HG03064 (cell line): ENCODE measurements around the gene RFX3.

Source experiments
- ATAC-seq: cut with Tn5 transposase; IDR thresholded peaks from one replicate; pipeline ENCODE4 v1.9.1; 2021; ENCODE audit warnings: low read depth; ENCODE audit not compliant: unreplicated experiment

RFX3 gene

DNA sequence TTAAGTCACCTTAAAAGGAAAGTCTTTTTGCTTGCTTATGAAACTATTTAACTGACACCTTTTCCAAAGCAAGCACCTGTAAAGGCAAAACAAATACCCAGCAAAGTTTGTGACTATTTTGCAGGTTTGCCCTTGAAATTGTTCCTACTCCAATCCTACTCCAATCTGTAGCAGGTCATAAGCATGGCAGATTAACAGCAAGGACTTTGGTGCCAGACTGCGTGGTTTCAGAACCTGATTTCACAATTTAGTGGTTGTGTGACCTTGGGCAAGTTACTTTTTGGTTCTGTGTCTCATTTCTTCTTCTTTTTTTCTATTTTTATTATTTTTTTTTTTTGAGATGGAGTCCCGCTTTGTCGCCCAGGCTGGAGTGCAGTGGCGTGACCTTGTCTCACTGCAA, 282.1 kb downstream of the RFX3 start:
- no peak for ATAC-seq

GRCh38 chr9:3241290-3241689, 284.5 kb downstream of the RFX3 start:
- ATAC-seq: no peak

GRCh38 chr9:3240656-3241268, 285.0 kb downstream of the RFX3 start:
- peak; percentile 85 for ATAC-seq

- no peak for ATAC-seq
Measured at GRCh38 chr9:3239240-3239639, 286.6 kb downstream of the RFX3 start.

DNA sequence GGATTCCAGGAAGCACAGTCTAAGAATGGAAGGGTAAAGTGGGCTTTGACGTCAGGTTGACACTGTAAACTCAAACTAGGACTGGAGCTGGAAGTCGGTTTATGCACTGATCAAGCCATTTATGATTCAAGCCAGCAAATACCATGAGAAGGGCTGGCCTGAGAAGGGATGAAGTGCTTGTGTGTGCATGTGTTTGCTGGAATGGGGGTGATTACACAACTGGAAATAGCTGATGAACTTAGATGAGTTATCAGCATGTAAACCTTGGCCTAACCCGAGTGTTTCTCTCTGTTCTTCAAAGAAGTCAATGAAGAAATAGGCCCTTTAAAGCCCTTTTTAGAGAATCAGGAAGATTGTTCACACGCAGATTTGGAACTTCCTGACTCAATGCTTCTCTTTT, 287.6 kb downstream of the RFX3 start:
- ATAC-seq: no peak

DNA sequence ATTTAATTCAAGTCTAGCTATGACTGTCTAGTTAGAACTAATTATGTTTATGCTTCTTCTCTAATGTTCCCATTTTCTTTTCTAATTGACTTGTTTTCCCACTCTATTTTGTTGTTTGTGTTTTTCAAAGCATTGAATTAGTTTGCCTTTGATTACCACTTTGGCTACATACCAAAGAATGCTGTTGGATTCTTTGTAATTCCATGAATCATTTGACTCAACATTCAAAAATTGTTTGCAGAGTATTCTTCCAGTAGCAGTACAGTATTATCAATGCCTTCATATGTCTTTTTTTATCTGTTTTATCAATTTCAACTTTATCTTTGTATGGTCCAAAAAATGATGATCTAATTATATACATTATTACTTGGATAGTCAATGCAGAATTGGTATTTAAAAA, 288.7 kb downstream of the RFX3 start:
- ATAC-seq: no peak

DNA sequence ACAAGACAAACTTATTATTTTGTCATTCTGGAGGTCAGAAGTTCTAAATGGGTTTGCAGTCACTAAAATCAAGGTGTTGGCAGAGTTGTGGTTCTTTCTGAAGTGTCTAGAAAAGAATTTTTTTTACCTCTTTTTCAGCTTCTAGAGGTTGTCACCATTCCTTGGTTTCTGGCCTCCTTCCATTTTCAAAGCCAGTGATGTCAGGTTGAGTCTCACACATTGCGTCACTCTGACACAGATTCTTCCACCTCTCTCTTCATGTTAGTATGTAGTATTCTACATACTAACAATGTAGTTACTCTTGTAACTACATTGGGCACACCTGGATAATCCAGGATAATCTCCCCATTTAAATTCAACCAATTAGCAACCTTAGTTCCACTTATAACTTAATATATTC, 290.3 kb downstream of the RFX3 start:
- ATAC-seq: no peak

DNA sequence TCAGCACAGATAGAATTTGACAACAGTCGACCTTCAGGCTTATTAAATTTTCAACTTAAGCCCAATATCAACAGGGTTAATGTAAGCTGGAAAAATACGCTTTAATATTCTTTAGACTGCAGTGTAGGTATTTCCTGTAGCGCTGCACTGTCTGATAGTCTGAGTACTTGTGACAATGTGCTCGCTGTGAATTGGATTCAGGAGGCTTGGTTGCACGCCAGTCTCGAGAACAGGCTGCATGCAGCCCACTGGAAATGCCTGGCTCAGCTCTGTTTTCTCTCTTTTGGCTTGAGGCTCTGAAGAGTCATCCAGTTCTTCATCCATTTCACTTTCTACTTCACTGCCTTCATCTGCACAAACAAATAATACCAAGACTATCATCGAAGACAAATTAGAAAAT, 300.9 kb downstream of the RFX3 start:
- ATAC-seq: no peak

DNA sequence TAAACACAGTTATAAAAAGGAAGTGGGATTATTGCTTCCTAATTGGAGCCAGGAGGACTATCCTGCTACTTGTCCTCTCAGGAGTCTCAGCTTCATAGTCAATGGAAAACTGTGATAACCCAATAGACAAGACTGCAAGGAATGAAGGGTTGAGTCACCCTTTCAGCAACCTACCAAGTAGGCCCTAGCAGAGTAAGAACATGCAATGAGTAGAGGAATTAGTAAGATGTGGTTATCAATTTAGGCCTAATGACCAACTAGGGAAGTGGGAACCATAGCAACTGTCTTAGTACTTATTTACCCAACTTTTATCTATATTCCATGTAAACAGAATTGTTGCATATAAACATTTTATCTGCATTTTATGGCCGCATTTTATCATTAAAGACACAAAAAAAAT, 310.1 kb downstream of the RFX3 start:
- ATAC-seq: no peak

- no peak for ATAC-seq
Measured at GRCh38 chr9:3214741-3215140, 311.1 kb downstream of the RFX3 start.

DNA sequence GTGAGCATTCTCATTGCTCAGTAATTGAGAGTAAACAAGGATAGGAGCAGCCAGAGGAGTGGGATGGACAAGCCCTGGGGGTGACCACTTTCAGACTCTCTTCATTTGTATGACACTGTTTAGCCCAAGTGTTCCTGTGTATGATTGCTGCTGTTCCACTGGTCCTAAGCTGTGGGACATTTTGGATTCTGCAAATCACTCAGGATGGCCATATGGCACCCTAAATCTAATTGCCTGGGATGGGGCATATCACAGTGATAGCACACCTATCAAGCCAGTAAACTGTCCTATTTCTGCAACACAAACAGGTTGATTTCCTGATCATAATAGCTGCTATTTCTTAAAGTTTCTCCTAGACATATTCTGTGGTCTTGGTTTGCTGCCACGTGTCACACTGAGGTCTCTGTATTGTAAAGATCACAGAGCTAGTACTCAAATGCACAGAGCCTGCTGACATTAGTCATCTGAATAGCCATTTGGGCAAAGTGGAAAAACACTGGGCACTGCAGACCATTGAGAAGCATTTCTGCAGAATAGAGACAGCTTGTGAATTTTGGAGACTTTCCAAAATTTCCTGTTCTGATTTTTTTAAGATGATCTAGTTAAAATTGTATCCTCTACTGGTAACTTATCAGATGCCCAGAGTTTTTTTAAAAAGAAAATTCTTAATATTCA, 320.2 kb downstream of the RFX3 start:
- no peak for ATAC-seq

DNA sequence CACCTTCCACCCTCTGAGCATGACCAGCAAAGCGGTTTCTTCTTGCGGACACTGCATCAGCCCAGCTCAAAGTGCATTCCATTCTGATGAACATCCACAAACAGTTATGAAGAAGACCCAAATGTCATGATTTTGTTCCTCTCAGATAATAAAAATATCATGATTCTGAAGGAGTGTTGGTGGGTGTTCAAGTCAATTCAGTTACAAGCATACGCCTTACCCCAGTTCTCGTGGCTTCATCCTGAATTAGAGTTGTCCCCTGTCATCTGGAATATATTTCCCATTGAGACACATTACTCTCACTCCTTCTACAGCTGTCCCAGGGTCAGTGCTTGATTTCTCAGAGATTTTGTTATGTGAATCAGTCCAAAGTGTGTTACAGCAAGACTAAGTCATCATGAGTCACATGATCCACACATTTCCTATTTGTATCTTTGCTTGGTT, 325.4 kb downstream of the RFX3 start:
- no peak for ATAC-seq

GRCh38 chr9:3193791-3194190, 332.0 kb downstream of the RFX3 start:
- ATAC-seq: no peak

- no peak for ATAC-seq
Measured at GRCh38 chr9:3191715-3192114, 334.1 kb downstream of the RFX3 start.

- no peak for ATAC-seq
Measured at GRCh38 chr9:3189113-3189861, 336.5 kb downstream of the RFX3 start.

DNA sequence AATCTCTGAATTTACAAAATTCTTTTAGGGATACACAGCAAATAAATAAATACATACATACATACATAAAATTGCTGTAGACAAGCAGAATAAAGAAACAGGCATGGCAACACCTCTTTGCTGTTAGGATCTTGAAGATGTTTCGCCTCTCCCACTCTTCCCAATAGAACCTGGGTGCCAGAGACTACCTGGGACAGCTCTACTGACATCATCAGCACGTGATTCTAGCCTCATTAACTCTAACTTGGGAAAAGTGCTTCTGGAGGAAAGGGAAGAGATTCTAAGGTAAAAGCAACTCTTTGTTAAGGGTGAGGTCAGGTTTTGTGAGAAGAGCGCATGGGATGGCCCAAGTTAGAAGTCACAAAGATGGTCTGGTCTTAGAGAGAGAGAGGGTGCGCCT, 339.1 kb downstream of the RFX3 start:
- no peak for ATAC-seq

- no peak for ATAC-seq
Measured at GRCh38 chr9:3181049-3181953, 344.5 kb downstream of the RFX3 start.

DNA sequence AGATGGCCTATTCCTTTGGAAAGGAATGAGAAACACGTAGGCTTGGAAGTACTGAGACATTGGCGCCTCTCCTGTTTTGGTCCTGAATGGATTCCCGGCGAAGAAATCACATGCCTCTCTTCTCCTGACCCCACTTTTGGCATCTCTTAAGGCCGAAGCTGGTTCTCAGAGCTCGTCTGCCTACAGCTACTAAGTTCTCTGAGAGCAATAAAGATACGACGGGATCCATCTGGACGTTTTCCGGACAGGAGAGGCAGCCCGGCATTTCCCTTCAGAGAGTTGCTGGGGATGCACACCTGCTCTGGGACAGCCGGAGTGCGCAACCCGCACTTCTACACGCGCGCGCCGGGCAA, 345.1 kb downstream of the RFX3 start:
- ATAC-seq: no peak

GRCh38 chr9:3179711-3180110, 346.1 kb downstream of the RFX3 start:
- ATAC-seq: no peak

- ATAC-seq: no peak
Measured at GRCh38 chr9:3177936-3178335, 347.9 kb downstream of the RFX3 start.
